Measurements from ENCODE around the gene MMP24.
A peak's percentile ranks its signal among the peaks of the same experiment; 100 is the strongest.

The MMP24 gene

DNA sequence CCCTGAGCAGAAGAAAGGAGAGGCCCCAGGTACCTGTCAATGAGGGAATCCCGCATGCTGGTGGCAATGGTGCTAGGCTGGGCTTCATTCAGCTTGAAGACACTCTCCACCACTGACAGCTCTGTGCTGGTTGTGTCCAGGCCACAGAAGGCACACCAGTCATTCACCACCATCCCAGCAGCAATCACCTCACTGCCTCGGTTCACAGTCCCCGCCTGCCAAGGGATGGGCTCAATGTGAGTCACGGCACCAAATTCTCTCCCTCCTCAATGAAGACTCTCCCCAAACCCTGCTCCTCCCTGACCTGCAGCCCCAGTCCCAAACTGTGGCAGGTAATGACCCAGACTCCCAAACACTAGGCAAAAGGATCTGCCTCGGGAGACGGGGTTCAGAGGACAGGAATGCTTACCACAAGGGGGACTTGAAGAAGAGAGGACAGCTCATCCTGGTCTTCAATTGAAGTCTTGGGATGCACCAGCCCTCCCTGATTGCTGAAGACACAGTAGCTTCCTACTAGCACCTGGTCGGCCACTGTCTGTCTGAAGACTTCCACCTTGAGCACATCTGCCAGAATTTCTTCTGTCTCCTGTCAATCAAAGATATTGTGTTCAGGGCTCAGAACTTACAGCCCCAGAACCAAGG, 53.2 kb downstream of the MMP24 start:
- no peak for DNase-seq (ENCODE audit: low spot score)

DNA sequence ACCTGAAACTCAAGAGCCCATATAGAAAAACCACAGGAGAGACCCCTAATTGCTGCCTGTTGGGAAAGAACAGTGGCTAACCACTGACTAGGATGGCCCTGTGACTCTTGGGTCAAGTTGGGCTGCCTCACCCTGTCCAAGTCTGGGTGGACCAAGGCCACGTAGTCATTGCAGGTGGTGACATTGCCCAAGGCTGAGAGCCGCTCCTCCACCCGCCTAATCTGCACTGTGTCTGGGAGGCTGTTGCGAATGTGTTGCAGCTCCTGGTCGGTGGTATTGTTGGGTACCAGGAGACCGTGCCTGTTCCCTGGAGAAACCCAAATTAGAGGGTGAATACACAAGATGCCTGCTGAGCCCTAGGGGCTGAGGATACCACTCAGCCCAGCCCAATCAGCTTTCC, 54.0 kb downstream of the MMP24 start:
- no peak for DNase-seq (ENCODE audit: low spot score)

- no peak for DNase-seq (ENCODE audit: low spot score)
Observed at GRCh38 chr20:35281506-35282101, 55.1 kb downstream of the MMP24 start.

DNA sequence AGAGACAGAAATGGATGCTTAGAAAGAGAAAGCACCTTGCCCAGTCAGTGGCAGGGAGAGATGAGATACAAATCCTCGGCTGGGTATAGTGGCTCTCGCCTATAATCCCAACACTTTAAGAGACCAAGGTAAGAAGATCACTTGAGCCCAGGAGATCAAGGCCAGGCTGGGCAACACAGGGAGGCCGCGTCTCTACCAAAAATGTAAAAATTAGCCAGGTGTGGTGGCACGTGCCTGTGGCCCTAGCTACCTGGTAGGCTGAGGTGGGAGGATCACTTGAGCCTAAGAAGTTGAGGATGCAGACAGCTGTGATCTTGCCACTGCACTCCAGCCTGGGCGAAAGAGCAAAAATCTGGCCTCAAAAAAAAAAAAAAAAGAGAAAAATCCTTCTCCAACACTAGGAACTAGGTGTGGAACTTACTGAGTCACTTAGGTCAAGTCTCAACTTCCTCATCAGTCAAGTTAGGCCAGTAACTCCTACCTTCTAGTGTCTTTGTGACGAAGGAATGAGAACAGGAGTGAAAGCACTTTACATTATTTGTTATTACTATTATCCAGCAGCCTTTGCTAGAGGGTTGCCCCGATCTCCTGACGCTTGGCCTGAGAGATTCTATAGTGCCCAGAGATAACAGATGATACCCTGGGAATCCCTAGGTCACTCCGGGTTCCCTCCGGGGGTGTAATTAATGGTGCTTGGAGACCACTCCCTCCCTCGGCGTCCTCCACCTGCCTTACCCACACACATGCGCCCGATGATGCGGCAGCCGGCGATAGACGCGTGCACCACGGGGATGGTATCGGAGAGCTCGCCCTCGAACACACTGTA, 57.2 kb downstream of the MMP24 start:
- DNase-seq (ENCODE audit: low spot score), result no peak

DNA sequence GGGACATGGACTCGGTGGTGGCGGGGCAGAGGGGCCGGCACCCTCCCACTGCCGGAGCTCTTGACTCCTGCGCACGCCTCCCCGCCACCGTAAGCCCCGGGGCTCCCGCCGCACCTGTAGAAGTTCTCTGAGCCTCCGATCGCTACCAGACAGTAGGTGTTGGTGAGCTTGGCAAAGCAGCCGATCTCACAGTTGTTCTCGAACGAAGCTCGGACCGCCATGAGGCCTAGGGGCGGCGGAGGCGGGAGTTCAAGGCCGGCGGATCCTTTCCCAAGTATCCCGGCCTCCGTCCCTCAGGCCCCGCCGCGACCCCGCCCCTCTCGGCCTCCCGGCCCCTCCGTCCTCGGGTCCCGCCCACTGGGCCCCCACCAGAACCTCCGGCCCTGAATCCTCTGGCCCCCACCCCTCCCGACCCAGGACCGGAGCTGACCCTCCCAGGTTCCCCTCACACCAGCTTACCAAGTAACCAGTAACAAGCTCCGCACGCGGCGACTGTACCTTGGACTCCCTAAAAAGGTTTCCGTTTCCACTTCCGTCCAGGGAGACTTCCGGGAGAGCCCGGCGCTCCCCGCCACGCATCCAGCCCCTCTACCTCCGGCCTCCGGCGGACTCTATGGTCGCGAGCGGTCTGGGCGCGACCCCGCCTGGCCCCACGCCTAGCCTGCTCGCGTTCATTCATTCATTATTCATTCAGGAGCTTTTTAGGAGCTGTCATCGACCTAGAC, 57.9 kb downstream of the MMP24 start, which contains the start of gene EIF6:
Gene EIF6 (minus strand): TSS at position 506 of the 725 bp plus-strand sequence. CDS start 285 bp downstream, at position 221.
- peak; percentile 92 for DNase-seq (ENCODE audit: low spot score)

GRCh38 chr20:35284992-35285805, 58.7 kb downstream of the MMP24 start:
- no peak for DNase-seq (ENCODE audit: low spot score)

DNA sequence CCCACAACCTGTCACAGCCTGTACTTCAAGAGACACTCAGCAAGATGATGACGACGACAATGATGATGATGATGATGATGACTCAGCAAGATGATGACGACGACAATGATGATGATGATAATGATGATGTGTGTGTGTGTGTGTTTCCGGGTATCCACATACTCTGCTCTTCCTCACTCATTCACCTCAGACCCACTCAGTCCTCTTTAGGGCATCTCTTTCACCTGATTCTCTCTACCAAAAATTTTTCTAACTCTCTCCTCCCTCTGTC, 59.3 kb downstream of the MMP24 start:
- DNase-seq (ENCODE audit: low spot score), result no peak

DNA sequence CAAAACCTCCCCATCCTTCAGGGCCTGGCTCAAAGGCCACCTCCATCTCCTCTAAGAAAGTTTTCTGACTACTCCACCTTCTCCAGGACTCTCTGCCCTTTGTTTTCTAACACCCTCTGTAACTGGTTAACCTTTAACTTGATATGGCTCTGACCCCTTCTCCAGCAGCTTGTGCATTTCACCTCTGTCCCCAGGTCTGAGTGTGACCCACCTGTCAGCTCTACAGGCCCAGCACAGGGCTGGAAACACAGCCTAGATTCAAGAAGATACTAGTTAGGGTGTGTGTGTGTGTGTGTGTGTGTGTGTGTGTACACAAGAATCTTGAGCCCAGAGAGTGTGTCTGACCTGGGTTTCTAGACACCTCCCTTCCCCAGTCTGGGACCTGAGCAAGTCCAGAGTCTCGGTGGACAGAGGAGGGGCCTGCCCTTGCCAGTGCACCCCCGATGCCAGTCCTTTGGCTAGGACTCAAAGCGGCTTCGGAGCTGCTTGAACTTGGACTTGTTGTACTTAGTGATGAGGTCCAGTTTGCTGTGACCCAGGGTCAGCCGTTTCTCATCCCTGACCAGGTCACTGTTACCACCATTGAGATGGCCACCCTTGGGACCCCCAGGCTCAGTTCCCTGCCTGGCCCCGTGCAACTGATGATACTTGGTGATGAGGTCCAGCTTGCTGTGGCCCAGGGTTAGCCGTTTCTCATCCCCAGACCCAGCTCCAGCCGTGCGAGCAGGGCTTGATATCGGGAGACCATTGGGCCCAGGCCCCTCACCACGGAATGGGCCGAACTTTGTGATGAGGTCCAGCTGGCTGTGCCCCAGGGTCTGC, 59.8 kb downstream of the MMP24 start:
- DNase-seq (ENCODE audit: low spot score), result no peak

- DNase-seq (ENCODE audit: low spot score), result no peak
Observed at GRCh38 chr20:35286899-35287508, 60.5 kb downstream of the MMP24 start.

DNA sequence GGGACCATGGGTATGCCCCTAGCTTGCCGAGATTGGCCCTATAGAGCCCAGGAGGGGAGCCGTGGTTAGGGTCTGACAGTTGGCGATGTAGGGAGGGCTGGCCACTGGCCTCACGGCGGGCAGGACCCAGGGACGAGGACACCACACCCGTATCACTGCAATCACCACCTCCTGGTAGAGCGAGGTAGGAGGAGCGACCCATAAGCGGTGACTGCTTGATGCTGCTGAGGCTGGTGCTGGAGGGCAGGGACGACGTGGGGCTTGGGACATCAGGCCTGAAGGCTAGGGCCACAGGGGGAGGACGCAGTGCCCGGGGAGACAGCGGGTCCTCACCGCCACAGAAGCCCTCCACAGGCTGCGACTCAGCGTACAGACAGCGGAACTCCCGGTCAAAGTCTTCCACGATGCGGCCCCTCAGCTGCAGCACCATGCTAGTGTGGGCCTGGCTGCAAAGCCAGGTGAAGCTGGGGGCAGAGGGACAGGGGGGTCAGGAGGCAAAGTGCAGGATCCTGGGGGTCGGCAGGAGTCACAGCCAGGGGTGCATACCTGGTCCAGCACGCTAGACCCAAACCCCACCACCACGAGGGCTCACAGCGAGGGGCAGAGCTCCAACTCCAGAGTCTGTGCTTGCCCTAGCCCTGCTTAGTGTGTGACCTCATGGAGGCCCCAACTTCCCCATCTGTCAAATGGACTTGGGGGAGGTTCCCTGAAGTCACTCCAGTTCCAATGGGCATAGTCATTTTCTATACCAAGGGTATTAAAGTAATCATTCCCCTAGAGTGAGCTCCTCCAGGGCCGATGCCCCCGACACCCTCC, 61.2 kb downstream of the MMP24 start:
- no peak for DNase-seq (ENCODE audit: low spot score)

GRCh38 chr20:35288325-35289060, 62.0 kb downstream of the MMP24 start:
- DNase-seq (ENCODE audit: low spot score), result no peak

DNA sequence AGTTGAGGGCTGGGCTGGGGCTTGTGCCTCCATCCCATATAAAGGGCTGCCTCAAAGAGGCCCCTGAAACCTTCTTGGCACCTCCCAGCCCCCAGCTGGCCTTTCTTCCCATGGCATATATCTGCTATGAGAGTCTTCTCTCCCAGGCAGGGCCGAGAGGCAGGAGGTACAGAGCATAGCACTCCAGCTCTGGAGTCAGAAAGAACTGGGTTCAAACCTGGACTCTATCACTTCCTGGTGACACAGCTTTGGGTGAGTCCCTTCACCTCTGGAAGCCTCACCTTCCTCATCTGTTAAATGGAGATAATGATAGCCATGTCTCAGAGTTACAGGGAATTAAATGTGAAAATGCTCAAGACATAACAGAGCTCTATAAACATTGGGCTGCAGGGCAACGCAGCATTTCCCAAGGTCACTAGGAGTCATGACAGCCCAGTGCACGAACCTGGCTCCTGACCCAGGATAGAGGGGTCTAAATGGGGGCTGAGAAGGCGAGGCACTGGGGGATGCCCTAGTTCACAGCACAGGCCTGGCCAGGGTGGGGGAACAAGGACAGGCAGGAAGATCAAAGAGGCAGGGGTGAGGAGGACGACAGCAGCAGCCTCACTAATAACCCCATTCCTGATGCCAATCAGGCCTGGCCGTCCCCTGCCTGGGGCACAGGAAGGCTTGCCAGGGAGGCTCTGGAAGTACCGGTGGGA, 63.8 kb downstream of the MMP24 start:
- no peak for DNase-seq (ENCODE audit: low spot score)

- no peak for DNase-seq (ENCODE audit: low spot score)
Observed at GRCh38 chr20:35290887-35291417, 64.5 kb downstream of the MMP24 start.

DNA sequence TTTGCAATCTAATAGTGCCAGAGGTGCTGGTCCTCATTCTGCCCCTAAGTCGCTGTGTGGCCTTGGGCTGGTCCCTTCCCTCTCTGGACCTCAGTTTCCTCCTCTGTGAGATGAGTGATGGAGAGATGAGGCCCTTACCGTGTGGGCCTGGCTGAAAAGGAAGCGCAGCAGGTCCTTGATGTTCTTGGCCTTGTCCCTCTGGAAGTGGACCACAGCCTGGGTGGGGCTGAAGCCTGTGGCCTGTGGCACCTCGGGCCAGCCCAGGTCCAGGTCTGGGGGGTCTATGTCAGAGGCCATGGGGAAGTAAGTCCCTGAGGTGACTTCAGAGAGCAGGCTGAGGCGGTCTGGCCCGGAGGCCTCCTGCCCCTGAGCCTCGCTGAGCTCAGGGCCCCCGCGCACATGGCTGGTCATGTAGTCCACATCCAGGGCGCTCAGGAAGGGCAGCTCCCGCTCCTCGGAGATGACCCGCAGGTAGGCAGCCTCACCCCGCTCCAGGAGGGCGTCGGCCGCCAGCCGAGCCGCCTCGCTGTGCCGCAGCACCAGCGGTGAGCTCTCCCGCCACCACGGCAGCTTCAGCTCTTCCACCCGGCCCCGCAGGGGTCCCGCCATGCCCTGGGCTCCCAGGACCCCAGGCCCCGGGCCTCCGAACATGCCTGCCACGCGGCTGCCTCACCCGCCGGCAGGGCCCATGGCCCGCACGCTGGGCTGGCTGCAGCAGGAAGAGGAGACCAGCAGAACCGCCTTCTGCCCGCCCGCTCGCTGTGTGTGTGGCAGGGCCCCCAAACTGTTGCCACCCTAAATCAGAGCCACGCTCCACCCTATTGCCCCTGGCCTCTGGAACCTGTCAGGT, 65.4 kb downstream of the MMP24 start, which contains the start of gene FAM83C:
Gene FAM83C (minus strand): TSS at position 772 of the 850 bp plus-strand sequence. CDS start 121 bp downstream, at position 651.
- no peak for DNase-seq (ENCODE audit: low spot score)

- no peak for DNase-seq (ENCODE audit: low spot score)
Observed at GRCh38 chr20:35292504-35293285, 66.2 kb downstream of the MMP24 start.

Data from left forelimb (tissue), 1 donor.